ENCODE measurements around the gene SH3BP2.

The SH3BP2 gene

DNA sequence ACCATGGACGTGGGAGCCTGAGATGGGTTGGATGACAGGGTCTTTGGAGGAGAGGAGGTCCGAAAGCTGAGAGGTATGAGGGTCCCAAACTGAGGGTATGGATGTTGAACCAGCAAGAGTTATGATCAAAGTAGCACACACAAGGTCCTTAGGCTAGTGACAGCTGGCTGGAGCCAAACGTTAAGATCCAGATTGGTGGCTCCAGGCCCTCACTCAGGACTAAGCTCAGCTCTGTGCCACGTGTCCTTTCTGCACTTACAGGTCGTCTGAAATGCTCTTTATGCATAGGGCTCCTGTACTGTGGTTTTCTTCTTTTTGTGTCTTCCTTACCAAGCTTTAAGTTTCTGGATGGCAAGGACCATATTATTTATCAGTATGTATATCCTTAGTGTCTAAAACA lies 86.1 kb downstream of the SH3BP2 start:
- ChIA-PET CTCF (interaction anchor here (1.3 to 1.4 kb wide), 2 partner anchors 10 to 115 kb away, joined by 4 to 5 read pairs; no protein-coding TSS in a partner anchor), POLR2A (interaction anchor here (0.7 kb wide), 1 partner anchor 30 kb away, joined by 3 read pairs; no protein-coding TSS in a partner anchor)
- H3K4me3 ChIP-seq (ENCODE audit: low read depth, low read length): no peak overlapping the region
- TF ChIP-seq, protein P1, sequence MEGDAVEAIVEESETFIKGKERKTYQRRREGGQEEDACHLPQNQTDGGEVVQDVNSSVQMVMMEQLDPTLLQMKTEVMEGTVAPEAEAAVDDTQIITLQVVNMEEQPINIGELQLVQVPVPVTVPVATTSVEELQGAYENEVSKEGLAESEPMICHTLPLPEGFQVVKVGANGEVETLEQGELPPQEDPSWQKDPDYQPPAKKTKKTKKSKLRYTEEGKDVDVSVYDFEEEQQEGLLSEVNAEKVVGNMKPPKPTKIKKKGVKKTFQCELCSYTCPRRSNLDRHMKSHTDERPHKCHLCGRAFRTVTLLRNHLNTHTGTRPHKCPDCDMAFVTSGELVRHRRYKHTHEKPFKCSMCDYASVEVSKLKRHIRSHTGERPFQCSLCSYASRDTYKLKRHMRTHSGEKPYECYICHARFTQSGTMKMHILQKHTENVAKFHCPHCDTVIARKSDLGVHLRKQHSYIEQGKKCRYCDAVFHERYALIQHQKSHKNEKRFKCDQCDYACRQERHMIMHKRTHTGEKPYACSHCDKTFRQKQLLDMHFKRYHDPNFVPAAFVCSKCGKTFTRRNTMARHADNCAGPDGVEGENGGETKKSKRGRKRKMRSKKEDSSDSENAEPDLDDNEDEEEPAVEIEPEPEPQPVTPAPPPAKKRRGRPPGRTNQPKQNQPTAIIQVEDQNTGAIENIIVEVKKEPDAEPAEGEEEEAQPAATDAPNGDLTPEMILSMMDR (IDR thresholded peaks at IDR 0.05; ENCODE audit: insufficient read depth, low read length, missing control alignments): no peak
- DNase-seq (ENCODE audit: low read depth, low spot score): no peak

DNA sequence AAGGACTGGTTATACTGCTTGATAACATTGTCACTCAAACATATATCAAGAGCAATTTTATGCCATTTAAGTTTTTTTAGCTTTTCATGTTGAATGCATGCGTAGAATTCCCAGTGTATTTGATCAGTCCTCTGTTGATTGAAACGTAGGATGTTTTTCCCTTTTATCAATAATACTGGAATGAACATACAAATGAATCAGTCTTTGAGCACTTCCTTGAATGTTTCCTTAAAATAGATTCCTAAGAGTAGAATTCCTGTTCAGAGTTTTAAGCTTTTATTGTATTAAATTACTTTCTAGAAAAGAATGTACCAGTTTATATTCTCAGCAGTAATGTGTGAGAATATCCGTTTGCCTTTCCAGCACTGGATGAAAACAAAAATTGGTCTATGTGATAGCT lies 88.5 kb downstream of the SH3BP2 start:
- ChIA-PET POLR2A (no interaction called here), CTCF (interaction anchor here (1.5 kb wide), 1 partner anchor 118 kb away, joined by 4 read pairs; no protein-coding TSS in a partner anchor)
- DNase-seq (ENCODE audit: low read depth, low spot score): no peak
- no peak overlapping the region for H3K4me3 ChIP-seq (ENCODE audit: low read depth, low read length)
- TF ChIP-seq, protein P1 (IDR thresholded peaks at IDR 0.05; ENCODE audit: insufficient read depth, low read length, missing control alignments): no peak

DNA sequence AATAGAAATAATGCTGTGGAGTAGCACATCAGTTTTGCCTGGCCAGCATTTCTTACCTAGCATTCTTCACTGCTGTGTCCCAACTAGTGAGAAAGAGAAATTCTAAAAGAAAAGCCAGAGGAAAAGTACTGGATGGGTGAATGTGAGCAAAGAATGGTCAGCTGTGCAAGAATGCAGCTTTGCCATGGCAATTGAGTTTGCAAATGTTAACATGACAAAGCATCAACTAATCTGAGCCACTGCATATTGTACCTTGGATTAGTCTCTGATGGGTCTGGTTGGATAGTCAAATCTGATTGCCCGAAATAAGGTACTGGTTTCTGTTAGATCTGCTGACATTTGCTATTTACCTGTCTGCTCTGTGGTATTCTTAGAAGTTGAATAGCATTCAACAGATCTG lies 89.5 kb downstream of the SH3BP2 start:
- DNase-seq (ENCODE audit: low read depth, low spot score): no peak
- ChIA-PET POLR2A (no interaction called here), CTCF (interaction anchor here (1.5 kb wide), 1 partner anchor 119 kb away, joined by 4 read pairs; no protein-coding TSS in a partner anchor)
- no peak overlapping the region for H3K4me3 ChIP-seq (ENCODE audit: low read depth, low read length)
- TF ChIP-seq, protein P1 (IDR thresholded peaks at IDR 0.05; ENCODE audit: insufficient read depth, low read length, missing control alignments): no peak

DNA sequence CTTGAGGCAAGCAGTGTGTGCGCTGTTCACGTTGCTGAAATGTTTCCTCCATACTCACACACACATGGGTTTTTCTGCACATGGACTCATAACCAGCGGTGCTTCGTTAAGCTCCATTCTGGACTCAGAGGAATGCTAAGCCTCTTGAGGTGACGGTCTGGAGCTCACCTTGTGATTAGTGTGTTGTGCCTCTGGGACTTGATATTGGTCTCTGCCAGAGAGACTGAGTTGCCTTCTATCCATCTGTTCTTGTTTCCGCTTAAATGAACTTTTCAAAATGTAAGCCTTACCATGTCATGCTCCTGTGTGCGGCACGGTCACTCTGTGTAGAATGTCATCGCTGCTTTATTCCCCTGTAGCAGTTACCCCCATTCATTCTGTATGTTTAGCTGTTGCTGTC lies 93.3 kb downstream of the SH3BP2 start:
- DNase-seq (ENCODE audit: low read depth, low spot score): no peak
- POLR2A ChIA-PET: no interaction called here
- H3K4me3 ChIP-seq (ENCODE audit: low read depth, low read length): no peak overlapping the region

DNA sequence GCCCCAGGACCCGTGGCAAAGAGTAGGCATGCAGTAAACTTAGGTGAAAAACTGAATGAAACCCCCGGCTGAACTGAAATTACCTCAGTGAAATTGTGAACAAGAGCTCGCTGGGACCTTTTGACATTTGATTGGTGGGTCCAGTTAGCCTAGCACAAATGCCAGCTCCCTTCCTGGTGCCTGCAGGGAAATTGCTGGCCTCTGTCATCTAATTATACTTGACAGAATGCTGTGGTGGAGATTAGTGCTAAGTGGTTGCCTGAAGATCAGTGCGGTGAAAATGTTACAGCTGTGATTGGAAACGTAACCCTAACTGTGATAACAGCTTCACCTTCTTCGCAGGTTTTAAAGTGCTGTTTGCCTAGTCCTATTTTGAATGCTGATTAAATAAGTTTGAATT lies 93.7 kb downstream of the SH3BP2 start:
- ChIA-PET POLR2A (no interaction called here), CTCF (interaction anchor here (1.0 kb wide), 1 partner anchor 16 kb away, joined by 3 read pairs; no protein-coding TSS in a partner anchor)
- no peak for DNase-seq (ENCODE audit: low read depth, low spot score)
- TF ChIP-seq, protein P1 (IDR thresholded peaks at IDR 0.05; ENCODE audit: insufficient read depth, low read length, missing control alignments): no peak
- H3K4me3 ChIP-seq (ENCODE audit: low read depth, low read length): no peak overlapping the region

More for the DNA sequence above, 93.3 kb downstream of the SH3BP2 start:
- CTCF ChIA-PET: interaction anchor here (1.0 kb wide), 1 partner anchor 15 kb away, joined by 3 read pairs; no protein-coding TSS in a partner anchor
- TF ChIP-seq, protein P1 (IDR thresholded peaks at IDR 0.05; ENCODE audit: insufficient read depth, low read length, missing control alignments): no peak

DNA sequence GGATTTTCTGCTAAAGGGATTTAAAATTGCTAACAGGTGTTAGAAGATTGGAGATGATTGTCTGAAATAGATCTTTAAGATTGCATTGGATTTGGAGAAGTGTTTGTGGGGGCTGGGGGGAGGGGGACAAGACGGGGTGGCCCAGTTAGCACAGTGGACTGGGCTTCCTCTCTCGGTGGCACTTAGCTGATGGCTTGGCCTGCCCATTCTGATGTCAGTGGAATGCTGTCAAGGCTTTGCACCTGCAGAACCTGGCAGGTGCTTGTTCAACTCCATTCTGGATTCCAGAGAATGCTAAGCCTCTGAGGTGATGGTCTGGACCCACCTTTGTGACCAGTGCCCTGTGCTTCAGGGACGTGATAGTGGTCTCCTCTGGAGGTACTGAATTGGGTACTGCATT lies 94.5 kb downstream of the SH3BP2 start:
- no peak overlapping the region for H3K4me3 ChIP-seq (ENCODE audit: low read depth, low read length)
- DNase-seq (ENCODE audit: low read depth, low spot score): no peak
- POLR2A ChIA-PET: no interaction called here
- TF ChIP-seq, protein P1 (IDR thresholded peaks at IDR 0.05; ENCODE audit: insufficient read depth, low read length, missing control alignments): no peak
- CTCF ChIA-PET: no interaction called here

Data from AG04449 (cell line).